HEK293 (cell line): ENCODE results near the gene COL25A1.
A peak's percentile ranks its signal among the peaks of the same experiment; 100 is the strongest.

Experiments used
- CTCF ChIA-PET: fragments of 350-600 bp; formaldehyde crosslinking; extraction: SDS; loops from one replicate; lab custom pipeline; 2021; ENCODE audit warnings: antibody characterized with exemption; lab: Yijun Ruan, JAX
- POLR2A ChIA-PET: fragments of 300-600 bp; formaldehyde crosslinking; extraction: SDS; loops from one replicate; lab custom pipeline; 2020; ENCODE audit warnings: antibody characterized with exemption, inconsistent platforms; lab: Yijun Ruan, JAX
- H3K27ac ChIP-seq: fragments of 200-500 bp; sonication (Bioruptor generic); 2 replicates; pipeline ENCODE4 v1.5.1; 2014; ENCODE audit warnings: low read depth, low read length, control low read depth, inconsistent platforms; ENCODE audit errors: extremely low read depth
- H3K36me3 ChIP-seq, 2 experiments: fragments of 200-500 bp in 1 of 2; sonication (Bioruptor generic) in 1 of 2; 1 replicate in 1 of 2; 2 replicates in 1 of 2; pipeline ENCODE4 v1.5.1; 2014 to 2017; ENCODE audit warnings: inconsistent platforms in 2 of 2, low read length in 2 of 2; ENCODE audit not compliant: control insufficient read depth in 2 of 2, insufficient read depth in 1 of 2
- H3K4me1 ChIP-seq: fragments of 200-500 bp; sonication (Bioruptor generic); 2 replicates; pipeline ENCODE4 v1.5.1; 2014; ENCODE audit warnings: mild to moderate bottlenecking, low read length, inconsistent platforms; ENCODE audit not compliant: control insufficient read depth, insufficient read depth
- H3K4me3 ChIP-seq: 2 replicates; pipeline ENCODE4 v1.5.1; 2011; ENCODE audit warnings: low read depth, mild to moderate bottlenecking, control low read depth, low read length, moderate library complexity
- H3K9me3 ChIP-seq: fragments of 200-500 bp; sonication (Bioruptor generic); 2 replicates; pipeline ENCODE4 v1.5.1; 2014; ENCODE audit warnings: low read depth, low read length, inconsistent platforms; ENCODE audit not compliant: control insufficient read depth, insufficient read depth
- BCL6B ChIP-seq: fragments of 450-650 bp; formaldehyde crosslinking; IDR thresholded peaks from 2 replicates; pipeline ENCODE4 v1.5.1; 2017; ENCODE audit warnings: missing biosample characterization, missing genetic modification characterization
- INSM2 ChIP-seq: fragments of 450-650 bp; formaldehyde crosslinking; IDR thresholded peaks from 2 replicates; pipeline ENCODE4 v1.5.1; 2016; ENCODE audit warnings: missing biosample characterization, missing genetic modification characterization
- PBX3 ChIP-seq: sonication (generic); formaldehyde crosslinking; IDR thresholded peaks from 2 replicates; pipeline ENCODE4 v1.8.1; 2022; ENCODE audit warnings: mild to moderate bottlenecking, moderate library complexity, missing genetic modification reagents
- SCRT2 ChIP-seq: fragments of 450-650 bp; formaldehyde crosslinking; IDR thresholded peaks from 2 replicates; pipeline ENCODE4 v1.5.1; 2016; ENCODE audit warnings: missing biosample characterization, missing genetic modification characterization
- ZBTB6 ChIP-seq: fragments of 450-650 bp; formaldehyde crosslinking; IDR thresholded peaks from 2 replicates; pipeline ENCODE4 v1.5.1; 2017; ENCODE audit warnings: missing biosample characterization, missing genetic modification characterization
- ZBTB7A ChIP-seq: fragments of 450-650 bp; formaldehyde crosslinking; IDR thresholded peaks from 2 replicates; pipeline ENCODE4 v1.5.1; 2016; ENCODE audit warnings: low read depth, missing biosample characterization, missing genetic modification characterization
- ZFP3 ChIP-seq: fragments of 450-650 bp; formaldehyde crosslinking; IDR thresholded peaks from 2 replicates; pipeline ENCODE4 v1.5.1; 2016; ENCODE audit warnings: low read depth, missing biosample characterization, missing genetic modification characterization
- ZFP69B ChIP-seq: fragments of 450-650 bp; formaldehyde crosslinking; IDR thresholded peaks from 2 replicates; pipeline ENCODE4 v1.5.1; 2016; ENCODE audit warnings: missing biosample characterization, missing genetic modification characterization
- ZNF112 ChIP-seq: fragments of 450-650 bp; formaldehyde crosslinking; IDR thresholded peaks from 2 replicates; pipeline ENCODE4 v1.5.0; 2017; ENCODE audit warnings: missing biosample characterization, missing genetic modification characterization
- ZNF221 ChIP-seq: fragments of 450-650 bp; formaldehyde crosslinking; IDR thresholded peaks from 2 replicates; pipeline ENCODE4 v1.5.1; 2017; ENCODE audit warnings: missing biosample characterization, missing genetic modification characterization, borderline replicate concordance
- ZNF362 ChIP-seq: fragments of 450-650 bp; formaldehyde crosslinking; IDR thresholded peaks from 2 replicates; pipeline ENCODE4 v1.5.1; 2016; ENCODE audit warnings: missing biosample characterization, missing genetic modification characterization
- ZNF404 ChIP-seq: fragments of 450-650 bp; formaldehyde crosslinking; IDR thresholded peaks from 2 replicates; pipeline ENCODE4 v1.5.1; 2017; ENCODE audit warnings: missing biosample characterization, missing genetic modification characterization
- ZNF426 ChIP-seq: fragments of 450-650 bp; formaldehyde crosslinking; IDR thresholded peaks from 2 replicates; pipeline ENCODE4 v1.5.1; 2017; ENCODE audit warnings: missing biosample characterization, missing genetic modification characterization, mild to moderate bottlenecking, inconsistent platforms, moderate library complexity
- ZNF48 ChIP-seq: fragments of 450-650 bp; formaldehyde crosslinking; IDR thresholded peaks from 2 replicates; pipeline ENCODE4 v1.5.1; 2016; ENCODE audit warnings: missing biosample characterization, missing genetic modification characterization
- ZNF518A ChIP-seq: fragments of 450-650 bp; formaldehyde crosslinking; conservative IDR thresholded peaks from 2 replicates; pipeline ENCODE4 v1.5.1; 2016; ENCODE audit warnings: low read depth, missing biosample characterization, missing genetic modification characterization
- ZNF558 ChIP-seq: fragments of 450-650 bp; formaldehyde crosslinking; IDR thresholded peaks from 2 replicates; pipeline ENCODE4 v1.5.1; 2016; ENCODE audit warnings: missing biosample characterization, missing genetic modification characterization
- ZNF664 ChIP-seq: fragments of 450-650 bp; formaldehyde crosslinking; IDR thresholded peaks from 2 replicates; pipeline ENCODE4 v1.5.1; 2016; ENCODE audit warnings: missing biosample characterization, missing genetic modification characterization

Gene COL25A1

GRCh38 chr4:109160494-109160893 lies 142.0 kb downstream of the COL25A1 start (continued):
- TF ChIP-seq ZFP69B (tag by site-specific recombination) (no peak), ZNF362 (no peak), ZBTB6 (tag by site-specific recombination) (no peak), ZNF426 (tag by site-specific recombination) (no peak), ZNF664 (tag by site-specific recombination) (no peak), PBX3 (CRISPR knock-in tag) (no peak), ZNF404 (tag by site-specific recombination) (no peak), ZNF221 (tag by site-specific recombination) (no peak), ZBTB7A (no peak), ZNF558 (tag by site-specific recombination) (no peak), ZNF518A (tag by site-specific recombination) (no peak)

- Histone ChIP-seq H3K36me3 (no peaks in the 10 kb centered on the region), H3K4me1 (peaks cover 11% of the 10 kb centered on the region), H3K27ac (no peak overlapping the region), H3K9me3 (no peaks in the 10 kb centered on the region), H3K4me3 (no peak overlapping the region)
- CTCF ChIA-PET: no interaction called here
- POLR2A ChIA-PET: no interaction called here
- TF ChIP-seq SCRT2 (tag by site-specific recombination) (peak; percentile 74; the same call in 1 of the 2 replicates), ZFP3 (tag by site-specific recombination) (no peak)
Measured at GRCh38 chr4:109157696-109158095, 144.8 kb downstream of the COL25A1 start.

- CTCF ChIA-PET: no interaction called here
- H3K9me3 ChIP-seq: no peaks in the 10 kb centered on the region
- POLR2A ChIA-PET: no interaction called here
- TF ChIP-seq ZNF48 (tag by site-specific recombination) (no peak), ZNF221 (tag by site-specific recombination) (no peak), ZNF112 (tag by site-specific recombination) (no peak), INSM2 (no peak), BCL6B (tag by site-specific recombination) (no peak)
Measured at GRCh38 chr4:109157205-109157604, 145.3 kb downstream of the COL25A1 start.

More at GRCh38 chr4:109157205-109157604, 145.3 kb downstream of the COL25A1 start:
- Histone ChIP-seq H3K4me3 (no peak overlapping the region), H3K36me3 (no peaks in the 10 kb centered on the region), H3K27ac (no peak overlapping the region), H3K4me1 (peaks cover 11% of the 10 kb centered on the region)
